ENCODE data around the gene SYCE3. TPM values are rescaled to one million over a fixed set of nuclear protein-coding genes. Genes with fewer than 3 reads are reported as not detected.
"Not testable (repeated sequence)": the region's sequence is repeated elsewhere in the genome, so short reads cannot be mapped to it uniquely, and the experiment has no call there.

The SYCE3 gene
- total RNA-seq, 2 experiments from 2014 or later = not detected

GRCh38 chr22:50546326-50547262 lies 16.1 kb downstream of the SYCE3 start:
- no peak for DNase-seq
- peaks cover 14% of the 10 kb centered on the region for H3K36me3 Mint-ChIP-seq (ENCODE audit: low read depth)
- H3K9me3 Mint-ChIP-seq (ENCODE audit: insufficient read depth) = no peaks in the 10 kb centered on the region
- ChIA-PET POLR2A (interaction anchor here (0.8 to 8.4 kb wide), 9 partner anchors 7 to 74 kb away, joined by 3 to 142 read pairs (median 13); partner anchors contain the start of genes CHKB, SCO2, SYCE3 and TYMP), CTCF (interaction anchor here (1.1 to 5.5 kb wide), 7 partner anchors 8 to 74 kb away, joined by 5 to 57 read pairs (median 21); partner anchors contain the start of genes SCO2, SYCE3 and TYMP)
- no peak for ATAC-seq
- H3K27me3 Mint-ChIP-seq (ENCODE audit: low read depth) = no peaks in the 10 kb centered on the region
- H3K4me1 Mint-ChIP-seq (ENCODE audit: low read depth) = peaks cover 50% of the 10 kb centered on the region
- H3K27ac Mint-ChIP-seq = peak overlapping the region; percentile 86
- peak overlapping the region; percentile 57 for H3K4me3 Mint-ChIP-seq

- H3K4me1 Mint-ChIP-seq (ENCODE audit: low read depth) = peaks cover 56% of the 10 kb centered on the region
- ChIA-PET POLR2A (interaction anchor here (0.8 to 8.4 kb wide), 9 partner anchors 11 to 301 kb away, joined by 3 to 142 read pairs (median 4); partner anchors contain the start of genes LMF2, NCAPH2, SCO2 and SYCE3), CTCF (interaction anchor here (1.0 to 5.5 kb wide), 6 partner anchors 10 to 75 kb away, joined by 4 to 57 read pairs (median 16); partner anchors contain the start of genes SCO2 and SYCE3)
- peak within 1 kb of the TSS; percentile 60 for H3K4me3 Mint-ChIP-seq
- DNase-seq (peak; percentile 70), ATAC-seq (peak; percentile 29)
- H3K27me3 Mint-ChIP-seq (ENCODE audit: low read depth) = no peaks in the 10 kb centered on the region
- peaks cover 14% of the 10 kb centered on the region for H3K36me3 Mint-ChIP-seq (ENCODE audit: low read depth)
- peak within 1 kb of the TSS; percentile 86 for H3K27ac Mint-ChIP-seq
- H3K9me3 Mint-ChIP-seq (ENCODE audit: insufficient read depth) = no peaks in the 10 kb centered on the region
These were observed 17.0 kb downstream of the SYCE3 start, which contains the start of gene KLHDC7B for GRCh38 chr22:50545522-50546325. Gene KLHDC7B (plus strand): TSS chr22:50545899. CDS start chr22:50546244, 345 bp downstream.

- ChIA-PET CTCF (interaction anchor here (0.6 to 5.5 kb wide), 6 partner anchors 10 to 76 kb away, joined by 3 to 57 read pairs (median 8); partner anchors contain the start of genes SCO2 and SYCE3), POLR2A (interaction anchor here (0.7 to 8.4 kb wide), 10 partner anchors 15 to 300 kb away, joined by 3 to 142 read pairs (median 4); partner anchors contain the start of genes CHKB, LMF2, NCAPH2 and SCO2)
- Mint-ChIP-seq H3K36me3 (ENCODE audit: low read depth) (peaks cover 14% of the 10 kb centered on the region), H3K4me1 (ENCODE audit: low read depth) (peaks cover 57% of the 10 kb centered on the region), H3K27ac (peak overlapping the region; percentile 86), H3K4me3 (peak overlapping the region; percentile 60), H3K9me3 (ENCODE audit: insufficient read depth) (no peaks in the 10 kb centered on the region), H3K27me3 (ENCODE audit: low read depth) (no peaks in the 10 kb centered on the region)
- ATAC-seq = peak; percentile 27
- peak; percentile 59 for DNase-seq
These were observed 17.9 kb downstream of the SYCE3 start for GRCh38 chr22:50544746-50545253.

- Mint-ChIP-seq H3K36me3 (ENCODE audit: low read depth) (peaks cover 19% of the 10 kb centered on the region), H3K4me1 (ENCODE audit: low read depth) (peaks cover 61% of the 10 kb centered on the region), H3K27ac (peak overlapping the region; percentile 86), H3K4me3 (peak overlapping the region; percentile 60), H3K9me3 (ENCODE audit: insufficient read depth) (no peaks in the 10 kb centered on the region), H3K27me3 (ENCODE audit: low read depth) (no peaks in the 10 kb centered on the region)
- POLR2A ChIA-PET = interaction anchor here (0.7 to 8.4 kb wide), 8 partner anchors 14 to 300 kb away, joined by 3 to 142 read pairs (median 8); partner anchors contain the start of genes CHKB, LMF2, NCAPH2 and SCO2
- ATAC-seq = peak; percentile 60
- CTCF ChIA-PET = interaction anchor here (0.6 to 5.5 kb wide), 7 partner anchors 11 to 77 kb away, joined by 3 to 57 read pairs (median 6); partner anchors contain the start of genes SCO2 and SYCE3
- peak; percentile 91 for DNase-seq
These were observed 18.5 kb downstream of the SYCE3 start for GRCh38 chr22:50544078-50544745.

GRCh38 chr22:50542416-50542927 lies 20.2 kb downstream of the SYCE3 start:
- H3K4me1 Mint-ChIP-seq (ENCODE audit: low read depth) = peaks cover 68% of the 10 kb centered on the region
- no peak for DNase-seq
- no peak overlapping the region for H3K4me3 Mint-ChIP-seq

GRCh38 chr22:50541667-50542026 lies 21.1 kb downstream of the SYCE3 start:
- ChIA-PET POLR2A (interaction anchor here (0.7 to 8.4 kb wide), 6 partner anchors 8 to 80 kb away, joined by 3 to 335 read pairs (median 52); partner anchors contain the start of genes LMF2, NCAPH2, SCO2 and SYCE3), CTCF (interaction anchor here (3.6 to 7.8 kb wide), 3 partner anchors 15 to 79 kb away, joined by 14 to 116 read pairs (median 39); partner anchors contain the start of genes SCO2, SYCE3 and TYMP)
- not testable (repeated sequence) for ATAC-seq; DNase-seq; H3K9me3 Mint-ChIP-seq (ENCODE audit: insufficient read depth); H3K4me3 Mint-ChIP-seq; H3K27me3 Mint-ChIP-seq (ENCODE audit: low read depth)
- Mint-ChIP-seq H3K27ac (peak overlapping the region; percentile 88), H3K4me1 (ENCODE audit: low read depth) (peaks cover 70% of the 10 kb centered on the region), H3K36me3 (ENCODE audit: low read depth) (peaks cover 24% of the 10 kb centered on the region)

More at GRCh38 chr22:50542416-50542927, 20.2 kb downstream of the SYCE3 start:
- H3K9me3 Mint-ChIP-seq (ENCODE audit: insufficient read depth) = no peaks in the 10 kb centered on the region
- ATAC-seq = no peak
- POLR2A ChIA-PET = interaction anchor here (8.4 kb wide), 1 partner anchor 14 kb away, joined by 335 read pairs; the partner anchor contains the start of genes SCO2 and TYMP
- peak overlapping the region; percentile 88 for H3K27ac Mint-ChIP-seq
- H3K27me3 Mint-ChIP-seq (ENCODE audit: low read depth) = no peaks in the 10 kb centered on the region
- peaks cover 24% of the 10 kb centered on the region for H3K36me3 Mint-ChIP-seq (ENCODE audit: low read depth)
- CTCF ChIA-PET = interaction anchor here (1.2 kb wide), 1 partner anchor 17 kb away, joined by 5 read pairs; the partner anchor contains the start of gene SCO2

GRCh38 chr22:50540381-50540780 lies 22.3 kb downstream of the SYCE3 start:
- peaks cover 65% of the 10 kb centered on the region for H3K4me1 Mint-ChIP-seq (ENCODE audit: low read depth)
- DNase-seq = no peak
- CTCF ChIA-PET = interaction anchor here (1.2 to 7.8 kb wide), 6 partner anchors 7 to 81 kb away, joined by 3 to 116 read pairs (median 17); partner anchors contain the start of genes SCO2, SYCE3 and TYMP
- peaks cover 24% of the 10 kb centered on the region for H3K36me3 Mint-ChIP-seq (ENCODE audit: low read depth)
- H3K9me3 Mint-ChIP-seq (ENCODE audit: insufficient read depth) = no peaks in the 10 kb centered on the region
- peak overlapping the region; percentile 32 for H3K4me3 Mint-ChIP-seq
- H3K27ac Mint-ChIP-seq = peak overlapping the region; percentile 88
- POLR2A ChIA-PET = interaction anchor here (0.8 to 8.4 kb wide), 14 partner anchors 10 to 349 kb away, joined by 3 to 335 read pairs (median 8); partner anchors contain the start of genes CHKB, LMF2, NCAPH2 and SCO2
- no peaks in the 10 kb centered on the region for H3K27me3 Mint-ChIP-seq (ENCODE audit: low read depth)
- no peak for ATAC-seq

- H3K4me1 Mint-ChIP-seq (ENCODE audit: low read depth) = peaks cover 73% of the 10 kb centered on the region
- H3K27ac Mint-ChIP-seq = peak overlapping the region; percentile 100
- no peaks in the 10 kb centered on the region for H3K9me3 Mint-ChIP-seq (ENCODE audit: insufficient read depth)
- H3K4me3 Mint-ChIP-seq = no peak overlapping the region
- H3K36me3 Mint-ChIP-seq (ENCODE audit: low read depth) = peaks cover 35% of the 10 kb centered on the region
- DNase-seq (no peak), ATAC-seq (no peak)
- CTCF ChIA-PET = interaction anchor here (3.5 to 7.8 kb wide), 3 partner anchors 10 to 83 kb away, joined by 20 to 116 read pairs (median 39); partner anchors contain the start of genes SCO2 and TYMP
- H3K27me3 Mint-ChIP-seq (ENCODE audit: low read depth) = no peaks in the 10 kb centered on the region
- POLR2A ChIA-PET = interaction anchor here (1.1 to 8.4 kb wide), 4 partner anchors 9 to 84 kb away, joined by 4 to 335 read pairs (median 96); partner anchors contain the start of genes CHKB, SCO2 and TYMP
These were observed 25.0 kb downstream of the SYCE3 start for GRCh38 chr22:50537765-50538164.

- H3K27me3 Mint-ChIP-seq (ENCODE audit: low read depth) = no peaks in the 10 kb centered on the region
- H3K27ac Mint-ChIP-seq = peak overlapping the region; percentile 39
- H3K9me3 Mint-ChIP-seq (ENCODE audit: insufficient read depth) = no peaks in the 10 kb centered on the region
- ATAC-seq (no peak), DNase-seq (peak; percentile 20)
- H3K4me3 Mint-ChIP-seq = no peak overlapping the region
- H3K4me1 Mint-ChIP-seq (ENCODE audit: low read depth) = peaks cover 61% of the 10 kb centered on the region
- CTCF ChIA-PET = interaction anchor here (7.1 to 7.8 kb wide), 2 partner anchors 9 to 85 kb away, joined by 39 to 116 read pairs; partner anchors contain the start of genes SCO2 and TYMP
- peaks cover 30% of the 10 kb centered on the region for H3K36me3 Mint-ChIP-seq (ENCODE audit: low read depth)
- POLR2A ChIA-PET = interaction anchor here (1.2 to 8.4 kb wide), 3 partner anchors 8 to 29 kb away, joined by 4 to 335 read pairs (median 11); partner anchors contain the start of genes LMF2, SCO2 and TYMP
These were observed 26.5 kb downstream of the SYCE3 start for GRCh38 chr22:50536226-50536625.

Data from activated CD8-positive, alpha-beta T cell treated with anti-CD3 and anti-CD28 coated beads, Interleukin-2, amount 10 ng/mL, durations not matched to agents 7 days and 5 days (primary cell).